Stomach (tissue), 4 donors: ENCODE data around the gene MSANTD2.

Experiments
- EP300 ChIP-seq: sonication (generic); formaldehyde crosslinking; IDR thresholded peaks from one replicate; pipeline ENCODE4 v1.6.1; 2017; ENCODE audit warnings: antibody characterized with exemption
- POLR2AphosphoS5 ChIP-seq, 3 donors: sonication (generic); formaldehyde crosslinking; IDR thresholded peaks; one replicate each; pipeline ENCODE4 v1.6.1; 2016; ENCODE audit warnings: antibody characterized with exemption in 3 of 3
- TF ChIP-seq, protein P1 (sequence below), 7 experiments: fragments of 450-650 bp in 4 of 7; fragments of 200-600 bp in 3 of 7; sonication (generic) in 3 of 7; IDR thresholded peaks; one replicate each; pipeline ENCODE4 v1.5.1; 2016 to 2019; ENCODE audit warnings: antibody characterized with exemption in 7 of 7, control low read depth in 2 of 7, mild to moderate bottlenecking in 1 of 7

DNA sequence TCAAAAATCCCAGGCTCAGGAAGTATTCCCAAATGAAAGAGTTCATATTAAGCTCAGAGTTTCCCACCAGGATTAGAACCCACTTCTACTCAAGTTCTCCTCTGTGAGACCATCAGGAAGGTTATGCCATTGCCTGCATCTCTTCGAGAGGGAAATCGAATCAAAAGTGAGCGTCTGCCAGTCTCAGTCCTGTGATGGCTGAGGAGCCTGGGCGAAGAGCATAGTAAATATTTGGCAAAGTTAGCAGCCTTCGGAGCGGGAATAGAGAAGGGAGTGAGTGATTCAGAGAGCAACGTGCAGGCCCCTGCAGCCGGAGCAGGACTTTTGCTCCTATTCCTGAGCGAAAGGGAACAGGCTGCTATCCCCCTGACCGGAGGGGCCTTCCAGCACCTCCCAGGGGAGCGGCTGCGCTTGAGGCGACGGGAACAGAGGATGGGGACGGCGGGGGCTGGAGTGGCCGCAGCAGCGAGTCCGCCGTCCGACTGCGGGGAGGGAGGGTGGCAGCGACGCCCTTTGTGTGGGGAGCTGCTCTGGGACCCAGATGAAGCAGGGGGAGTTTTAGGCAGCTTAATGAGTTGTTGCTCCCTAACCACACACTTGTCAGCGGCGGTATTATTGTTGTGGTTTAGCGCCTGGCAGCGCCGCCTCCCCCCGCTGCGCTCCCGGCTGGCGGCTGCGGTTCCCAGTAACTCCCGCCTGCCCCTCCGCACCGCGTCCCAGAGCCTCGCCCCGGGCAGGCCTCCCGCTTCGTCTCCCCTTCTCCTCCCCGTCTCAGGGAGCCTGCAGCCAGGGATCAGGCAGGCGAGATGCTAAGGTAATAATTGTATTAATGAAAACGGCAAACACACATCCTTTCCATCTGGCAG, 82.2 kb downstream of the MSANTD2 start:
- TF ChIP-seq, protein P1, sequence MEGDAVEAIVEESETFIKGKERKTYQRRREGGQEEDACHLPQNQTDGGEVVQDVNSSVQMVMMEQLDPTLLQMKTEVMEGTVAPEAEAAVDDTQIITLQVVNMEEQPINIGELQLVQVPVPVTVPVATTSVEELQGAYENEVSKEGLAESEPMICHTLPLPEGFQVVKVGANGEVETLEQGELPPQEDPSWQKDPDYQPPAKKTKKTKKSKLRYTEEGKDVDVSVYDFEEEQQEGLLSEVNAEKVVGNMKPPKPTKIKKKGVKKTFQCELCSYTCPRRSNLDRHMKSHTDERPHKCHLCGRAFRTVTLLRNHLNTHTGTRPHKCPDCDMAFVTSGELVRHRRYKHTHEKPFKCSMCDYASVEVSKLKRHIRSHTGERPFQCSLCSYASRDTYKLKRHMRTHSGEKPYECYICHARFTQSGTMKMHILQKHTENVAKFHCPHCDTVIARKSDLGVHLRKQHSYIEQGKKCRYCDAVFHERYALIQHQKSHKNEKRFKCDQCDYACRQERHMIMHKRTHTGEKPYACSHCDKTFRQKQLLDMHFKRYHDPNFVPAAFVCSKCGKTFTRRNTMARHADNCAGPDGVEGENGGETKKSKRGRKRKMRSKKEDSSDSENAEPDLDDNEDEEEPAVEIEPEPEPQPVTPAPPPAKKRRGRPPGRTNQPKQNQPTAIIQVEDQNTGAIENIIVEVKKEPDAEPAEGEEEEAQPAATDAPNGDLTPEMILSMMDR (IDR thresholded peaks at IDR 0.05), result no peak
- TF ChIP-seq EP300 (no peak), POLR2AphosphoS5 (IDR thresholded peaks at IDR 0.05) (no peak)
